Kidney glomerular epithelial cell (primary cell): ENCODE results near the gene ANKMY1.

ENCODE experiments used
- DNase-seq: peaks from one replicate; lab custom pipeline; 2025; lab: John Stamatoyannopoulos, UW

Gene ANKMY1, protein sequence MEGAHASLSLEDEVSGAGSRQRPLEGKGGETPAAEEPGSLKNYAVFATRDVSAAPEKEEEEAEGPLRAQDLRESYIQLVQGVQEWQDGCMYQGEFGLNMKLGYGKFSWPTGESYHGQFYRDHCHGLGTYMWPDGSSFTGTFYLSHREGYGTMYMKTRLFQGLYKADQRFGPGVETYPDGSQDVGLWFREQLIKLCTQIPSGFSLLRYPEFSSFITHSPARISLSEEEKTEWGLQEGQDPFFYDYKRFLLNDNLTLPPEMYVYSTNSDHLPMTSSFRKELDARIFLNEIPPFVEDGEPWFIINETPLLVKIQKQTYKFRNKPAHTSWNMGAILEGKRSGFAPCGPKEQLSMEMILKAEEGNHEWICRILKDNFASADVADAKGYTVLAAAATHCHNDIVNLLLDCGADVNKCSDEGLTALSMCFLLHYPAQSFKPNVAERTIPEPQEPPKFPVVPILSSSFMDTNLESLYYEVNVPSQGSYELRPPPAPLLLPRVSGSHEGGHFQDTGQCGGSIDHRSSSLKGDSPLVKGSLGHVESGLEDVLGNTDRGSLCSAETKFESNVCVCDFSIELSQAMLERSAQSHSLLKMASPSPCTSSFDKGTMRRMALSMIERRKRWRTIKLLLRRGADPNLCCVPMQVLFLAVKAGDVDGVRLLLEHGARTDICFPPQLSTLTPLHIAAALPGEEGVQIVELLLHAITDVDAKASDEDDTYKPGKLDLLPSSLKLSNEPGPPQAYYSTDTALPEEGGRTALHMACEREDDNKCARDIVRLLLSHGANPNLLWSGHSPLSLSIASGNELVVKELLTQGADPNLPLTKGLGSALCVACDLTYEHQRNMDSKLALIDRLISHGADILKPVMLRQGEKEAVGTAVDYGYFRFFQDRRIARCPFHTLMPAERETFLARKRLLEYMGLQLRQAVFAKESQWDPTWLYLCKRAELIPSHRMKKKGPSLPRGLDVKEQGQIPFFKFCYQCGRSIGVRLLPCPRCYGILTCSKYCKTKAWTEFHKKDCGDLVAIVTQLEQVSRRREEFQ

DNA sequence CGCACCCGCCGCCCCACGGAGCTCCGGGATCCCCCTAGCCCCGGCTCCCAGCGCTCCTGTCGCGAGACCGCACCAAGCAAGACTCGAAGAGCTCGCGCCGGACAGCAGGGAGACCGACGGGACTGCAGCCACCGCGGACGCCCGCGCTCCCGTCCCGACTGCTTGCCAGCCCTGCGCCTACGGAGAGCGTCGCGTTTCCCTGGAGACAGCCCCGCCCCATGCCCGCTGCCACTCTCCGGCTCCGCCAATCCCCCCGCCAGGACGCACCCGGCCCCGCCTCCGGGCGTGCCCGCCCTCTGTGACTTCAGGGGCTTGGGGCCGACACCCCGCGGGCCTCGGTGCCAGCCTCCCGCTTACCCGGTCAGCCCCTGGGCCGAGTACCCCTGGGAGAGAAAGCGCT, at the start of gene ANKMY1:
Gene ANKMY1, minus strand, starts transcription at position 181 of the 400 bp plus-strand sequence. CDS start 653 bp downstream, outside the sequence.
- peak; percentile 55 for DNase-seq

DNA sequence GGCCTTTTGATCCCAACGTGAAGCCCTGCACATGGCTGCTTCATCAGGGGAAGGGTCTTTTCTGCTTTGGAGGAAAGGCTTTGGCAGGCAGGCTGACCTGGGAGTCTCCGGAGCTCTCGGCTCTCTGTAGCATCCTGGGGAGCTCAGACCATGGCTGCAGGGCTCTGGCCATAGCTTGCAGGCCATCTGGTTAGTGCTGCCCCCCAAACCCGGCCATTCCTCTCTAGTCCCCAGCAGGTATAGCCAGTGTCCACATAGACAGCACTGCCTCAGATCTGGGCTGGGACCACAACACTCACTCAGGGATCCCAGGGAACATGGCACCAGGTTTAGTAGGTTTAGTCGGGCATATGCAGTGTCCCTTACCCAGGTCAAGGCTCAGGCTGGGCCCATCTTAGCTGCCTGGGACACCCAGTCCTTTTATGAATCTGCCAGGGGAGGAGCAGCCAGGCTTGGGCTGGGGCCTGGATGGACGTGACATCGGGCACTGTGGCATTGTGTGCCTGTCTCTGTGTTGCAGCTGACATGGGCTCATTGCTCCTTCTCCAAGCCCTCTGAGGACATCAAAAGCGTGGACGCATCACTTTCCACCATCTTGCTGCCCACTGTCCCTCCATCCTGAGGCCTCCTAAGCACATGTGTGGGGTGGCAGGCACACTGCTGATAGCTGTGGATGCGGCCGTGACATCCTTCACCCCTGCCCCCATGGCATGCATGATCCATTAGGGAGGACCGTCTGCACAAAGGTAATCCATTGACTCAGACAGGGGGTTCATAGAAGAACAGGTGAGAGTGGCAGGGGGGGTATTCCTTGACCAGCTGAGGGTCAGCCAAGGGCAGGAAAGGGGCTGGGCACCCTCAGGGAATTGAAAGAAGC, 48.3 kb upstream of the ANKMY1 start:
- no peak for DNase-seq

DNA sequence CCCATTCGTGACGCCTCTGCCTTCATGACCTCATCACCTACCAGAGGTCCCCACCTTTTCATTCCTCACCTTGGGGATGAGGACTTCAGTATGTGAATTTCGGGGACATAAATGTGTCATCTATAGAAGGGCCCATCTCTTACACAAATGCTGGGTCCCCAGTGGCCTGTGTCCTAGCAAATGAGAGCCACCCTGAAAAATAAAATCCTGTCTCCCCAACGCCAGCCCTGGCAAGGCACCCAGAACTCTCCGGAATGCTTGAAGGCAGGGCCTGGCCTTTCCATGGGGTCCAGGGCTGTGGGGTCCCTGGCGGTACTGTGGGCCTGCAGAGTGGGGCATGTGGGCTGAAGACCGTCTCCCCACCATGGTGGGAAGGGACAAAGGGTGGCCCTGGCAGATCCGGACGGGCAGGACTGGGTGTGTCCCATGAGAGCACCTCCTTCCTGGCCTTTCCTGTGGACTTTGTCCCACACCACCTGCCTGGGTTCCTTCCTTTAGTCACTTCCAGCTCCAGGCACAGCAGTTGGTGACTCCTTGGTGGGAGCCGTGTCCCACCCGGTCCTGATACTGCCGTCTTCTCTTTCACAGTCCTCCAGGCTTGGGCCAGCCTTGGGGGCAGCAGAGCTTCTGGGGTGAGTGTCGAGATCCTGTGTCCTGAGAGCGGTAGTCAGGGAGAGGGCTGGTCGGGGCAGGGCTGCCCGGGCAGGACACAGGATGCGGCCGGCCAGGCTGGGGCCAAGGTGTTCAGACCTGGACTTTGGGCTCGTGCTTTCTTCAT, 47.3 kb upstream of the ANKMY1 start:
- DNase-seq = no peak

DNA sequence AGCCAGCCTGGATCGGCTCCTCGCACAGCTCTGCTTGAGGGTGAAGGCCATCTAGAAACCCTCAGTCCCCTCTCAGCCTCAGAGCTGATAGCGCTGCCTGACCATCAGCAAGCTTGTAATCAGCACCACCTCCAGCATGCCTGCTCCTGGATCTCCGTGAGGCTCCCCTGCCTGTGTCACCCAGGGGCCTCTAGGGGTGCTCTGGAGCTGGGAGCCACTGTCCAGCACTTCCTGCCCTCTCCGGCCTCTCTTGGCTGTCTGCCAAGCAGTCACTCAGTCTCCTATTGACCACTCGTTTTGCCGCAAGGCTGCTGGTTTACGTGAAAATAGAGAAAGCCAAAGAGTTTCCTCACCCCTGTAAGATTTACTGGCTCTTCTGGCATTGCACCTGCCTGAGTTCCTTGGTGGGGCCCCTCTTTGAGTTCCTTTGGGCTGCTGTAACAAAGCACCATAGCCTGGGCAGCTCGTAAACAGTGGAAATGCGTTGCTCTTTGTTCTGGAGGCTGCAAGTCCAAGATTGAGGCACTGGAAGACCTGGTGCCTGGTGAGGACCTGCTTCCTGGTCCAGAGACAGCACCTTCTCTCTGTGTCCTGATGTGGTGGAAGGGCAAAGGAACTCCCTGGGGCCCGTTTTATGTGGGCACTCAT, 46.6 kb upstream of the ANKMY1 start:
- DNase-seq = peak; percentile 42

DNA sequence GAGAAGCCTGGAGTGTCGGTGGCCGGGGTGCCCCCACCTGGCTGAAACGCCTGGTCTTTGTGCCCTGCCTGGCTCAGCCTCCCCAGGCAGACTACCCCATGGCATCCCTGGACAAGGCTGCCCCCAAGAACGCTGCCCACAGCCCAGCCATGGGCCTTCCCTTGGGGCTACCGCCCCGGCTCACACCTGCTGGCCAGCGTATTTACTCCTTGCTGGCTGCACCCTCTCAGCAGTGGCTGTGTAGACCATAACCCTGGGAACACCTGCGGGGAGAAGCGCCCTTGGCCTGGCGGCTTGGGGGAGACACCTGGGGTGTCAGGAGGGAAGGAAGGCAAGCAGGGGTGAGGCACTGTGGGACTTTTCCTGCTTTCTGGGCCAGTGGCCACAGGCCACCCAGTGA, 46.1 kb upstream of the ANKMY1 start:
- DNase-seq = no peak

DNA sequence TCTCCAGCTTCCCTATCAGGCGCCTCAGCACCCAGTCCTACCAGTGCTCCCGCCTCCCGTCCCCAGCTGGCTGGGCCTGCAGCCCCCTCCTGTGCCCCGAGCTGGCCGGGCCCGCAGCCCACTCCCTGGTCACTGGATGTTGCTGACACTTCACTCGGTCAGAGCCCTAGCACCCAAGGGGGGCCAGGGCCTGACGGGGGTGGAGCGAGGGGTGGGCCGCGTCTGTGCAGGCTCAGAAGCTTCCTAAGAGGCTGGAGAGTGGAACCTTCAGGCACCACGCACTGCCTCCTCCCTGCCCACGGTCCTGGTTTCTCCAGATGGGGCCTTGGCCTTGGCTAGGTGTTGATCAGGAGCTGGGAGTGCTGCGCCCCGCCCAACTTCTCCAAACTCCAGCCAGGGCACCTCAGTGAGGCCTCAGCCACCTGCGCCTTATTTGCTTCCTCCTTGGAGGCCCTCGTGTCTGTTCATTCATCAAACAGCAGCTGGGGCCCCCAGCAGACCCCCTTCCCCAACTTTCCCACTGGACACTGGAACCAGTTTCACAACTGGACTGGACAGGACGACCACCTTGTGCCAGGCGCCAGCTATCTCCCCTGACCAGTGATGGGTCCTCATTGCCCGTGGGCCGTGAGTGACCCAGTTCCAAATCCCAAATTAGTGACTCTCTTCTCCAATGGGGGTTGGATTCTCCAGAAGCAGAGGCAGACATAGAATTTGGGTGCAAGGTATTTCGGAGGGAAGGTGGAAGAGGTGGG, 45.5 kb upstream of the ANKMY1 start:
- DNase-seq = no peak

DNA sequence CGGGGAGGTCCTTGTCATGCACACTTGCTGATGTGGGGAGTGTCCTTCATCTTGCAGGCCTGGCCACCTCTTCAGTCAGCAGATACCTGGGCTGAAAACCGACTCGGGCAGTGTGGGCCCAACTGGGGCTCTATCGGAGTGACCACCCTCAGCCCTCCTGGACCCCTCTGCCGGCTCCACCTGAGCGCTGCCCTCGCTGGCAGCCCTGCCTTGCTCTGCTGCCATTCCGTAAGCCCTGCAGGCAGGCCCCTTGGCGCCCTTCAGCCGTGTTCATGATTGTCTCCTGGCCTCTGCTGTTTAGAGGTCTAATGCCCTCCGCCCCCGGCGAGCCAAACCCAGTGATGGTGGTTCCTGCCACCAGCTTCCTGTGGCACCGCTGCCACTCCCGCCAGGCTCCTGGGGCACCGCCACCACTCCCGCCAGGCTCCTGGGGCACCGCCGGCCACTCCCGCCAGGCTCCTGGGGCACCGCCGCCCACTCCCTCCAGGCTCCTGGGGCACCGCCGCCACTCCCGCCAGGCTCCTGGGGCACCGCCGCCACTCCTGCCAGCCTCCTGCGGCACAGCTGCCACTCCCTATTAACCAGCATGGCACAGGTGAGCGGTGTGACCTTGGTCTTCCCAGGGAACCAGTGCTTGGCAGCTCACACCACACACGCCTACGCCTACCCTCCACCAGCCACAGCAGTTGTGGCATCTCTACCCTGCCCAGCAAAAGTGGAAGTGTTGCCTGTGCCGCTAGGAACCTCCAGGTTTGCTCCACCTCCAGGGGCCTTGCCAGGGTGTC, 44.7 kb upstream of the ANKMY1 start:
- no peak for DNase-seq

DNA sequence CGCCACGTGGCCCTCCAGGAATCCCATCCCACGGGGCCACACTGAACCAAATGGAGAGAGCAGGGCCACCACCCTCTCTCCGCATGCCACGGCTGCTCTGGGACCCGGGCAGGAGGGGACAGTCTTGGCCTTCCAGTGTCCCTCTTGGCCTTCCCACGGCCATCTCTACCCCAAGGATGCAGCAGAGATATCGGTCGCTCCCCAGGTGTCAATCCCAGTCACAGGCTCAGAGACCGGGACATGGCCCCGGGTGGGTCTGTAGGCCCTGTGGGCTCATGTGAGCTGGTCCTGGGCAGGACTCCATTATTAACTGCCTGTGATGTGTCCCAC, 44.0 kb upstream of the ANKMY1 start:
- no peak for DNase-seq

DNA sequence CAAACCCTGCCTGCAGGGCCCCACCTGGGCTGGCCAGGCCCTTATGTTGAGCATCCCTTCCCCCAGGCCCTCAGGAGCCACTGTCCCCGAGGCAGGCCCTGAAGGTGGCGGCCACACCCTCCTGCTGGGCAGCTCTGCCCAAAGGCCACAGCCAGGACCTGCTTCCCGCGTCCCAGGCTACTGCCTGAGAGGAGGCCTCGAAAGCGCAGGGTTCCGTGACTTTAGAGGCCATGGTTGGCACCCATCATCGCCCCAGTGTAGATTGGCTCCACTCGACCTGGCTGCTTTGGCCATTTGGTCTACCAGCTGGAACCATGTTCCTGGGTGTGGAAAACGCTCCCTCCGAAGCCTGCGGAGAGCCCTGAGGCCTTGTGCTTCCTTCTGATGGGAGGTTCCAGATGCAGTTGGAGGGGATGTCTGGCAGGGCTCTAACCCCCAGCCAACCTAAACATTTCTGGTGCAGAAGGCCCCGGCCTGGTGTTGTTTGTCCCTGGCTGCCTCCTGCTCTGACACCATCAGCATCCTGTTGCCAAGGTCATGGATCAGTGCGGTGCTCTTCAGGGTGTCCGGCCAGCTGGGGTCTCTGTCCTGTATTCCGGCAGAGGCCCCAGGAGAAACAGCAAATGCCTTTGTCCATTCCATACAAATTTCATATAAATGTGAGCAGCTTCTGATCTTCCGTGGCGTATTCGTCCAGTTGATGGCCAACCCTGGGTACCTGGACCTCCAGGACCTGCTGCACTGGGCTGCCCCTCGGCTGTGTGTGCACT, 43.5 kb upstream of the ANKMY1 start:
- DNase-seq = no peak

DNA sequence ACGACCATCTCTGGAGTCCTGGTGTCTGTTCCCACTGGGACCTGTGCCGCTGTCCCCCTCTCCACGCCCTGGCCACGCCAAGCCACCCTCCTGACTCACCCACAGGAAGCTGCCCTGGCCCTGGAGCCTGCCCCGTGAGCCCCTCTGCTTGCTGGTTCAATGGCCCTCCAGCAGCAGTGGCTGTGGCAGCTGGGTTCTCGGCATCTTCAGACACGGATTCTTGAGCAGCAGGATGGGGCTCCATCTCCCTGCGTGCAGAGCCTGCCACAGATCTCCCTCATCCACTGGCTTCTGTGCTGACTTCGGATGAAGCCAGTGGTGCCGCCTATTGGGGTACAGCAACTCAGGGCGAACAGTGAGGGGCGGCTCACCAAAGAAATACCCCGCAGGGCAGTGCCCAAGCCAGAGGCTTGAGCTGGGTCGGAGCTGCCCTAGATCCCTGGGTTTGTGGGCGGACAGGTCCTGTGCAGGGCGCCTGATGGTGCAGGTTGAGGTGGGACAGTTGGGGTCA, 42.7 kb upstream of the ANKMY1 start:
- no peak for DNase-seq

DNA sequence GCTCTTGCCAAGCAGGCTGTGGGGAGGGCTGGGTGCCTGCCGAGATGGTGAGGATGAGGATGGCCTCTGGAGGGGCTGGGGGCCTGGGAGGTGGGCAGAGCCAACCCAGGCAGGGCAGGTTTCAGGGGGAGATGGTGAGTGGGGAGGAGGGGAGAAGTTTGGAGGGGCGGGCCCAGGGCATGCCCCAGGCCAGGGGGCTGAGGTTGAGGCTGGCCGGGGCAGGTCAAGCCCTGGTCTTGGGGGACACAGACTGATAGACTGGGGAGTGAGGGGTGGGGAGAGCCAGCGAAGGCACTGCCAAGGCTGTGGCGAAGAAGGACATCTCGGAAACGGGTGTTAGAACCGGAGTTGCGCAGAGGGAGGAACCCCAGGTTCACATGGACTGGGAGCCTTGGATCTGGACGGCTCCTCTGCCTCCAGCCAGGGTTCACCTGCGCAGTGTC, 41.4 kb upstream of the ANKMY1 start:
- no peak for DNase-seq

DNA sequence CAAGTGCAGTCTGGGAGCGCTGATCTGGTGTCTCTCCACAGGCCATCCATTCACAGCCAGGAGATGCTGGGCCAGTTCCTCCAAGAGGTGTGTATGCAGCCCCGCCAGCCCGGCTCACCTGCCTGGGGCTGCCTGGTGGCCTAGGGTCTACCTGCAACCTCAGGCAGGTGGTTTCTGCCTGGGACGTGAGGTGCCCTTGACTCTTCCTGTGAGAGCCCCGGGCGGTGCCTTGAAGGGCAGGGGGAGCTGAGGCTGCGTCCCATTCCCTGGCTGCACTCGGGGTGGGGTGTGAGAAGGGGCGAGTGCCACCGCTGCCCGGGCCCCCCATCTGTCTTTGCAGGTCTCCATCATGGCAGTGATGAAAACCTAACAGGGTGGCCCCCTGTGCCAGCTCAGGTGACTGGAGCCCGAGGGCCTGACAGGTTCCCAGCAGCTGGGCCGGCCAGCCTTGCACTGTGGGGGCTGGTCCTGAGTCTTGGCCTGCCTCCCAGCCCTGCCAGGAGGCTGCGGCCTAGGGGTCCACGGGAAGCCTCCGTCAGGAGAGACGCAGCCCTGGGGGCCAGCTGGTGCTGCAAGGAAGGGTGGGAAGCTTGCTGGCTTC, 40.6 kb upstream of the ANKMY1 start:
- DNase-seq = no peak

DNA sequence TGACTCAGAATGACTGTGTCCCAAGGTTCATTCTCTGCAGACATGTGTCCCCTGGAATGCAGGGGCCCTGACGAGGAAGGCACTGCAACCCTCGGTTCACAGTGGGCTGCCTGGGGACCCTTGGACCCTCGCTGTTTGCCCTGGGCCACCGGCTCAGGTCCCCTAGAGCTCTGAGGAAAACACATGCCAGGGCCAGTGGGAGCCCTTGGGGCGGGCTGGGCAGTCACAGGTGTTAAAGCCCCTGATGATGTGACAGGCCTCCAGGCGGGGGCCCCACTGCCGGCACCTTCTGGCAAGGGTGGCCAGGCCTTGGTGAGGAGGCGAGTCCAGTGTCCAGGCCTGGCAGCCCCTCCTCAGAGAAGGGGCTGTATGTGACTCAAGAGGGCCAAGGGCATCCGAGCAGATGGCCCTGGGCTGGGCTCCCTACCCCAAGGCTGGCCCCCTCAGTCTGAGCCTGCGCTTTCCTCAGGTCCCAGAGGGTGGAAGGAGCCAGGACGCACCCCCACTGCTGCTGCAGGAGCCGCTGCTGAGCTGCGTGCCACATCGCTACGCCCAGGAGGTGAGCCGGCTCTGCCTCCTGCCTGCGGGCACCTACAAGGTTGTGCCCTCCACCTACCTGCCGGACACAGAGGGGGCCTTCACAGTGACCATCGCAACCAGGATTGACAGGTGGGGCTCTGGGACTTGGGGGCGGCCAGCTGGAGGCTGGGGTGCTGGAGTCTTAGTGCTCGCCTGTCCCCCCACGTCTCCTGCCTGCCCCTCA, 39.8 kb upstream of the ANKMY1 start:
- no peak for DNase-seq

DNA sequence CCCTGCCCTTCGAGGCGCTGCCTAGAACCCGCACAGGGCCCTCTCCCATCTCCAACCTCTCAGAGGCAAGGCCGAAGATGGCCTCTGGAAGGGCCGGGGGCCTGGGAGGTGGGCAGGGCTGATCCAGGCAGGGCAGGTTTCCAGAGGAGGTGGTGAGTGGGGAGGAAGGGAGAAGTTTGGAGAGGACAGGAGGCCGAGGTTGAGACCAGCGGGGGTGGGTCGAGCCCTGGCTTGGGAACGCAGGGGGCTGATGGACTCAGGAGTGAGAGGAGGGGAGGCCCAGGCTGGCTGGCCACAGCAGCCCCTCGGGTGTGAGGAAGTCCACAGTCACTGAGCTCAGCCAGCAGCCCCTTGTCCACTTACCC, 39.2 kb upstream of the ANKMY1 start:
- no peak for DNase-seq

DNA sequence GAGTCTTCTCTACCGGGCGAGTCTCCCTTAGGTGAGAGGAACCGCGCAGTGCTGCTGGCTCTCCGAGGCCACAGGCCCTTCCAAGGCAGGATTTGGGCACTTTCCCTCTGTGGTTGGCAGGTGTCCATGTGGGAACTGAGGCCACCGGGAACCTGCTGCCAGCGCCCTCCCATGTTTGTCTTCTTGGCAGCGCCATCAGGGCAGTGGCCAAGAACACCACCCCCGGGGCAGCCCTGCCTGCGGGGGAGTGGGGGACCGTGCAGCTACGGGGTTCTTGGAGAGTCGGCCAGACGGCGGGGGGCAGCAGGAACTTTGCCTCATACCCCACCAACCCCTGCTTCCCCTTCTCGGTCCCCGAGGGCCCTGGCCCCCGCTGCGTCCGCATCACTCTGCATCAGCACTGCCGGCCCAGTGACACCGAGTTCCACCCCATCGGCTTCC, 38.7 kb upstream of the ANKMY1 start:
- no peak for DNase-seq

DNA sequence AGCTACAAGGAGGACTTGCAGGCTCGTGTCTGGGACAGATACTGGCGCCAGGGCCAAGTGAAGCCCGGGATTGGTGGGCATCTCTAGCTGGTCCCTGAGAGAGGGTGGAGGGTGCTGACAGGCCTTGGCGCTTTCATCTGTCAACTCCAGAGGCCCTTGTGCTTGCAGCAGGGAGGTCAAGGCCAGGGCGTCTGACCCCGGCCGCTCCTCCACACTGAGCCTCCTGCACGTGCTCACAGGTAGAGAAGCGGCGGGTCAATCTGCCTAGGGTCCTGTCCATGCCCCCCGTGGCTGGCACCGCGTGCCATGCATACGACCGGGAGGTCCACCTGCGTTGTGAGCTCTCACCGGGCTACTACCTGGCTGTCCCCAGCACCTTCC, 38.3 kb upstream of the ANKMY1 start:
- no peak for DNase-seq
